GM21717 (cell line): Measurements from ENCODE around the gene MAP2.
"Not testable (repeated sequence)": the region's sequence is repeated elsewhere in the genome, so short reads cannot be mapped to it uniquely, and the experiment has no call there.

Source experiments
- ATAC-seq: cut with Tn5 transposase; IDR thresholded peaks from one replicate; pipeline ENCODE4 v1.9.1; 2021; ENCODE audit warnings: mild to moderate bottlenecking, moderate library complexity; ENCODE audit not compliant: unreplicated experiment

MAP2 gene

DNA sequence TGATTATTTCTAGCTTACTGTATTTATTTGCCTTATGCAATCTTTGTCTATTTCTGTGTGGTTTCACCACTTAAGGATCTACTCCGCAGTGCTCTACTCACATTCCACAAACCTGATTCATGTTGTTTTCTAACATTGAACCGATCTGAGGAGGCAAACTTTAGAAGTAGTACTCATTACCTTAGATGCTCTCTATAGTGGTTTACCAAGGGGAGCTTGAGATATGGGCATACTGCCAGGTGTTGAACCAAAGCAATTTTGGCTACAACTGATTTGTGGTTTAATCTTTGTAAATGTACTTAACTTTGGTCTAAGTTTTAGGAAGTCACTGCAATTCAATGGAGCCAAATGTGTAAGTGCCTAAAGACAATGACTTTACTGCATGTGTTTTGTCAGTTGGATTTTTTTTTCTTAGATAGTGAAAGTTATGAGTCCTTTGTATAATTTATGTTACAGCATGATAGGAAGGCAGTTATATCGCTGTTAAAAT, 50.1 kb downstream of the MAP2 start:
- no peak for ATAC-seq

DNA sequence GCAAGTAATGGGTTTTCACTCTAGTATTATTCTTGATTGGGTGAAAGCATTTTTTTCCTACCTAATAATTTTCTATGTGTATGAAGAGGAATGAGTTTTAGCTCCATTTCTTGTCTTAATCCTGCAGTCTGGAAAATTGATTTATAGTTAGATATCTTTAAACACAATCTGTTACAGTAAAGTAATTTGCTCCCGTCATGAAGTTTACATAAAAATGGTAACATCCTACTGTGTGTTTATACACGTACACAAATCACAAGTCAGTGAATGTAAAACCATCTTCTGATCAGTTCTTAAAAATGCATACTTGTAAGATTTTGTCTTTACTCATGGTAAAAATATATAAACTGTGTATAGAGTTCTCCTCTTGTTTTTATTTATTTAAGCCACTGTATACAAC, 51.1 kb downstream of the MAP2 start:
- no peak for ATAC-seq

DNA sequence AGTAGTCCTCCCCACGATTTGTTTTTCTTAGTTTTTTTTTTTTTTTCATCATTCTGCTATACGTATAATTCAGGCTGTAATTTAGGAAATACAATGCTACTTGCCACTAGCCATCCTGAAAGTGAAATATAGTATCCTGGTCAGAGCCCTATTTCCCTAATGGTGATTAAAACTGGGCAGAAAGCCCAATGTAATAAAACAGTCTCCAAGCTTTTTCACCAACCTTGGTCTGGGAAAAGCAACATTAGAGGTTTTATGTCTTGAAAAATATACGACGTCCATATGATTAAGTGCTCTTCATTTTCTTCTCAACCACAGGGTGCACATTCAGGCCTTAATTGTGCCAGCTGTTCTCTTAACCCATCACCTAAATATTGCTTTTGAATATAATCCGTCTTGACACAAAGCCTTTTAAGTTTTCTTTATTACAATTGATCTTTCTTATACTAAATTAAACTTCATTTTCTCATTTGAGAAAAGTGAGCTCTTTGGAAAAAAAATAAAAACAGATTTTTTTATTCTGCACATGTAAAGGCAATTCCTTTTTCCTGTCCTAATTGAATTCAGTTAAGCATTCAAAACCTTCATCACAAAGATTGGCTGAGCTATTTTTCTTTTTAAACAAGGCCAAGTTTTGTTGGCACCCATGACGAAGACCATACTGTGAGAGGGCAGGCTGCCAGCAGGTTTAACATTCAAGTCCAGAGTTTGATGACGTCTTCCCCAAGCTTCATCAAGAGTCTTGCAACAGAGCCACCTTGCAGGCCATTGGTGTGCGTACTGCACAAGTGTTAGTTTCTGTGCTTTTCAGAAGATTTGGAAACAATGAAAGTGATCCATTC, 52.7 kb downstream of the MAP2 start:
- ATAC-seq = no peak

DNA sequence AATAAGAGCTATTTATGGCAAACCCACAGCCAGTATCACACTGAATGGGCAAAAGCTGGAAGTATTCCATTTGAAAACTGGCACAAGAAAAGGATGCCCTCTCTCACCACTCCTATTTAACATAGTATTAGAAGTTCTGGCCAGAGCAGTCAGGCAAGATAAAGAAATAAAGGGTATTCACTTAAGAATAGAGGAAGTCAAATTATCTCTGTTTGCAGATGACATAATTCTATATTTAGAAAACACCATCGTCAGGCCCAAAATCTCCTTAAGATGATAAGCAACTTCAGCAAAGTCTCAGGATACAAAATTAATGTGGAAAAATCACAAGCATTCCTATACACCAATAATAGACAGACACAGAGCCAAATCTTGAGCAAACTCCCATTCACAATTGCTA, 68.4 kb downstream of the MAP2 start:
- not testable (repeated sequence) for ATAC-seq

DNA sequence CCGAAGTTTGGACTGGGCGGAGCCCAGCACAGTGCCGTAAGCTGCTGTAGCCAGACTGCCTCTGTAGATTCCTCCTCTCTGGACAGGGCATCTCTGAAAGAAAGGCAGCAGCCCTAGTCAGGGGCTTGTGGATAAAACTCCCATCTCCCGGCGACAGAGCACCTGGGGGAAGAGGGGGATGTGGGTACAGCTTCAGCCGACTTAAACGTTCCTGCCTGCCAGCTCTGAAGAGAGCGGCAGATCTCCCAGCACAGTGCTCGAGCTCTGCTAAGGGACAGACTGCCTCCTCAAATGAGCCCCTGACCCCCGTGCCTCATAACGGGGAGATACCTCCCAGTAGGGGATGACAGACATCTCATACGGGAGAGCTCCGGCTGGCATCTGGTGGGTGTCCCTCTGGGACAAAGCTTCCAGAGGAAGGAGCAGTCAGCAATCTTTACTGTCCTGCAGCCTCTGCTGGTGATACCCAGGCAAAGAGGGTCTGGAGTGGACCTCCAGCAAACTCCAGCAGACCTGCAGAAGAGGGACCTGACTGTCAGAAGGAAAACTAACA, 71.3 kb downstream of the MAP2 start:
- ATAC-seq = not testable (repeated sequence)

DNA sequence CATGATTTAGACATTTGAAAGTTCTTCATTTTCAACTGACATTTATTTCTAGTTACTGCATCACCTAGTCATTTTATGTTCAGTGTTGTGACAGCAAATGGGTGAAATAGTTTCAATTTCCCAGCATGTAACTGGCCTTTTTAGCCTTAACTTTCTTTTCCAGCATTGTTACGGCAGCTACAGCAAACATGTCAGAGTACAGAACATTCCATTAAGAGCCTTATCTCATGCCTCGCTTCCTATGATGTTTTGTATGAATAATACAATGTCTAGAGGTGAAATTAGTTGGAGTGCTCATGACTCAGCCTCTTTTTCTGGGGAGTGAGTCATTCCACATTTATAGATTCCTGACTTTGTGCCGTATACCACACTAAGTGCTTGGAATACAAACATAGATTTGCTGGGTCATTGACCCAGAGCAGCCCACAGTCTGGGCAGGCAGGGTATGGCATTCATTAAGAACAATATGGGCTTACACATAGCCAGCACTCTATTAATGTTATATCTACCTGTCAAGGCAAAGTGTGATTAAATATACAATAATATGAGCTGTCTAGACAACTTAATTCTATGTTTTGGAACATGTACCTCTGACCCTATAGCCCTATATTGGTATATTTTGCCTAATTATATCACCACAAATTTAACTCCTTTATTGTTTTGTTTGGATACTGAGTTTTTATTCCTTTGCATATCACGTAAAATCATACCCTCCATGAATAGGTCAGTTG, 72.2 kb downstream of the MAP2 start:
- no peak for ATAC-seq

DNA sequence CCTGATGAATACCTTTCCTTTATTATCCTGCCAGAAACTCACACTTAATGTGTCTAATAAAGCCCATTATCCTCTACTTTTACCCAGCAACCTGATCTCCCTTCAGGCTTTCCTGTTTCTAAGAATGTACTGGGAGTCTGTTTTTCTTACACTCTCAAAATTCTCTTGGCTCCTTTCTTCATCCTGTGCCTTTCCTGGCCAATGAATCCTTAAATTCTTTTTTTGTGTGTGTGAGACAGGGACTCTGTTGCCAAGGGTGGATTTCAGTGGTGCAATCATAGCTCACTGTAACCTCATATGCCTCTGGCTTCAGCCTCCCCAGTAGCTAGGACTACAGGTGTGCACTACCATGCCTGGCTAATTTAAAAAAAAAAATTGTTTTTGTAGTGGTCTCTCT, 72.7 kb downstream of the MAP2 start:
- ATAC-seq = no peak

DNA sequence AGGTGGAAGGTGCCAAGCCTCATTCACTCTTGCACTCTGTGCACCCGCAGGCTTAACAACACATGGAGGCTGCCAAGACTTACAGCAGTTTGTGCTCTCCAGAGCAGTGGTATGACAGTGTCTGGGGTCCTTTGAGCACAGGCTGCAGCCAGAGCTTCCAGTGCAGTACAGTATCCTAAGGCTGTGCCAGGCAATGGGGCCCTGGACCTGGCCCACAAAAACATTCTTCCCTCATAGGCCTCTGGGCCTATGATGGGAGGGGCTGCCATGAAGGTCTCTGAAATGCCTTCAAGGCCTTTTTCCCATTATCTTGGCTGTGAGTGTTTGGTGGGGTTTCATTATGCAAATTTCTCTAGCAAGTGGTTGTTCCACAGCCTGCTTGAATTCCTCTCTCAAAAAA, 74.8 kb downstream of the MAP2 start:
- no peak for ATAC-seq

DNA sequence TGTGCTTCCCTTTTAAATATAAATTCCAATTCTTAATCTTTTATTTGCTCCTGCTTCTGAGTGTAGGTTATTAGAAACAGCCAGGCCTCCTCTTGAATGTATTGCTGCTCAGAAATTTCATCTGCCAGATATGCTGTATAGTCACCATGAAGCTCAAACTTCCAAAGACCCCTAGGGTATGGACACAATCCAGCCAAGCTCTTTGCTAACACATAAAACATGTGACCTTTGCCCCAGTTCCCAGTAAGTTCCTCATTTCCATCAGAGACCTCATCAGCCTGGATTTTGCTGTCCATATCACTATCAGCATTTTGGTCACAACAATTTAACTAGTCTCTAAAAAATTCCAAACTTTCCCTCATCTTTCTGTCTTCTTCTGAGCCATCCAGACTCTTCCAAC, 75.2 kb downstream of the MAP2 start:
- no peak for ATAC-seq

DNA sequence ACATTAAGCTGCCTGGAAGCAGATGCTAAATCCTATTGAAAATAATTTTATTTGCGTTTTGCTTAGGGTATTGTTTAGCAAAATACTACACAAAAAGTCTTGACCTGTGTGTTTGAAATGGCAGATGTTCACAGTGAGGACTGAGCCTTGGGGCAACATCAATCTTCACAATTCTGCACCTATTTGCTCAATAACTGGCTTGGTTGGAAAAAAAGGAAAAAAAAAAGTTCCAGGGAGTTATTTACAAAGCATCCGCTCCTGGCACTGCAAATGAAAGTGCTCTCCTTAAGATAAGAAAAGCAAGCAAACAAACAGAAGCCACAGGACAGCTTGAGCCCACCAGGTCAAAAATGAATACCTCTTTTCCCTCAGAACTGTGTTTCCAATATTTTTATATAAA, 77.7 kb downstream of the MAP2 start:
- no peak for ATAC-seq

DNA sequence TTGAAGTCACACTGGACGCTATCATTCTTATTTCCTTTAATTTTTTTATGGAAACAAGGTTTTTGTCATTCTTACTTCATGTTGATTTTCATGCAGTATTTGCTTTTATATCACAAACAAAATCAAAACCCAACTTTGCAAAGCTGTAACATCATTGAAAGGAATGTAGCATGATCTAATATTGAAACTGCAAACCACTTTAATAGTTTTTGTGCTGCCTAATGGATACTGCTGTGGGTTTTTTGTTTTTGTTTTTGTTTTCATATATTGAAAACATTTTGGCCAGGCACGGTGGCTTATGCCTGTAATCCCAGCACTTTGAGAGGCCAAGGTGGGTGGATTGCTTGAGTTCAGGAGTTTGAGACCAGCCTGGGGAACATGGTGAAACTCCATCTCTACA, 81.6 kb downstream of the MAP2 start:
- peak; percentile 62 for ATAC-seq

DNA sequence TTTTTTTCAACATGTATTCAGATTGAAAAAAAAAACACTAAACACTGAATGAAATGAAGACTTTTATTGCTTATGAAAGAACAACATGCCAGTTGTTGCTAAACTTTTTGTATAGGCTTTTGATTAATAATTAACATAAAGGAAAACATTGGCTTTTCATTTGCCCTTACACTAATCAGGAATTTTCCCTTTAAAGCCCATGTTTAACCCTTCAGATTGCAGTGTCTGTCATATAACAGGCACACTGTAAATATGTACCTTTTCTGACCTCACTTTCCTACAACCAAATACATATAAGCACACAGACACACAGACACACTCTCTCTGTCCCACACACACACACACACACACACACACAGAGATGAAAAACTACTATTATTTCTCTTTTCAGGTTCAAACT, 84.4 kb downstream of the MAP2 start:
- ATAC-seq = no peak

DNA sequence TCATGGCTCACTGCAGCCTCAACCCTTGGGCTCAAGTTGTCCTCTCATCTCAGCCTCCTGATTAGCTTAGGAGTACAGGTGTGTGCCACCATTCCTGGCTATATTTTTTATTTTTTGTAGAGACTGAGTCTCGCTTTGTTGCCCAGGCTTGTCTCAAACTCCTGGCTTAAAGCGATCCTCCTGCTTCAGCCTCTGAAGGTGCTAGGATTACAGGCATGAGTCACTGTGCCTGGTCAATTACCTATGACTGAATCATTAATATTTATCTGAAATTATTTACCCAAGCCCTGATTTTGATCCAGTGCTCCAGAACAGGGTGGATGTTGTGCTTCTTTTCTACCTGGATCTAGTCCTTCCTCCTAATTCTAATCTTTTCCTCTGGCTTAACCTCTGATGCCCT, 87.8 kb downstream of the MAP2 start:
- no peak for ATAC-seq

DNA sequence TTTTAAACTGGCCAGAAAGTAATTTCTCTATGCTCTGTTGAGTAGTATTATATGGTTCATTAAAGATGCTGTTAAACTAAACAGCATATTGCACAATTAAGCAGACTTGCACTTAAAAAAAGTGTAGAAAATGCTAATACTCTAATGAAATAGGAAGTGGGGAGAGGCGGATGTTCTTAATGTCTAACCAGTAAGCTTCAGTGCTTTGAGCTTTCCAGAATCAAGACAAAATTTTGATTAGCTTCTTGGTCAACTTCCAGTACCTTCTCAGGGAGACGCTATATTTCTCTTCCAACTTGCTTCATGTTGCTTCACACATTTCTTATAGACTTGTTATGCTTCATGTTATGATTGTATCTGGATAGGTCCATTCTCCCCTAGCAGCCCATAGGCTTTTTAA, 89.1 kb downstream of the MAP2 start:
- ATAC-seq = no peak

DNA sequence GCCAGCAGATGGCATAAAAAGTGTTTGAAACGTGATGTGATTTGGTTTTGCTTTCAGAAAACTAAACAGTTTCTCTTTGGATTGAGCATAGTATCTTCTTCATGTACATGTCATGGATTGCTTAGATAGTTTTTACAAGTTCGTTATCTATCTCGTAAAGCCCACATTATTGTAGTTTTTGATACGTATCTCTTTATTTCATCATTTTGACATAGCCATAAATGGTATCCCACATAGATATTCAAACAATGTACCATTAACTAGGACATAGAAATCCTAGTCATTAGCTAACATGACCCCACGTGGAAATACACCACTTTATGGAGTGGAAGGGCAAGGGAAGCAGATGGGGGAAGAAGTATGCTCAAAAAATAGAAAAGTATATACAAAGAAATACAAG, 93.6 kb downstream of the MAP2 start:
- ATAC-seq = no peak

DNA sequence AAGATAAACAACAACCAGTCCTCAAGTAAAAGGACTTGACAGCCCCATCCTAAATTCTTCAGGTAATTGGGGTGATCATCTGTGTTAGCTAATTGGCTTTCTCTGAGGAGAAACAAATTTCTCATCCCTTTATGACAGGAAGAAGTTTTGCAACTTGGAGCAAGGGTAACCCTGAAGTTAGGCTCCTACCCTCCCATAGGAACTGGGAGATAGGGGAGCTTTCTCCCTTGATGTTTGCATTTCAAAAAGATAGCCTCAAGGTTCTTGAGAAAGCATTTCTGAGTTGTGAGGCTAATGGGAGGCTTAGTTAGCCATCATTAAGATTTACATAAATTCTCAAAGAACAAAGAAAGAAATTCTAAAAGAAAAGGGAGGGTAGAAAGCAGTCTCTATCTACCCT, 95.4 kb downstream of the MAP2 start:
- ATAC-seq = no peak

DNA sequence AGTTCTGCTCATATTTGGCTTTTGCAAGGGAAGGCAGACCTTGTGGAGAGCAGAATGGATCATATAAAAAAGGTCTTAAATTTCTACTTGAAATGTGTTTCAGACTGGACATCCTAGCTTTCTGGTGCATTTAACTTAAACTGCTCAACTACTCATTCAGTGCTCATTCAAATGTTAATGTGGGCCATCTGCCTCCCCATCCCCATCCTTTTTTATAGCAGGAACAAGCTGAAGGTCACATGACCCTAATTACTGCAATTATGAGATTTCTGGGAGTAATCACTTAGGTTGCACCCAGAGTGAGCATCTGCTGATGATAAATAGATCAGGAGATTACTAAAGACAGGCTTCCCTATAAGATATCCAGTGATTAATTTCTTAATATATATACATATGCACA, 96.1 kb downstream of the MAP2 start:
- no peak for ATAC-seq

DNA sequence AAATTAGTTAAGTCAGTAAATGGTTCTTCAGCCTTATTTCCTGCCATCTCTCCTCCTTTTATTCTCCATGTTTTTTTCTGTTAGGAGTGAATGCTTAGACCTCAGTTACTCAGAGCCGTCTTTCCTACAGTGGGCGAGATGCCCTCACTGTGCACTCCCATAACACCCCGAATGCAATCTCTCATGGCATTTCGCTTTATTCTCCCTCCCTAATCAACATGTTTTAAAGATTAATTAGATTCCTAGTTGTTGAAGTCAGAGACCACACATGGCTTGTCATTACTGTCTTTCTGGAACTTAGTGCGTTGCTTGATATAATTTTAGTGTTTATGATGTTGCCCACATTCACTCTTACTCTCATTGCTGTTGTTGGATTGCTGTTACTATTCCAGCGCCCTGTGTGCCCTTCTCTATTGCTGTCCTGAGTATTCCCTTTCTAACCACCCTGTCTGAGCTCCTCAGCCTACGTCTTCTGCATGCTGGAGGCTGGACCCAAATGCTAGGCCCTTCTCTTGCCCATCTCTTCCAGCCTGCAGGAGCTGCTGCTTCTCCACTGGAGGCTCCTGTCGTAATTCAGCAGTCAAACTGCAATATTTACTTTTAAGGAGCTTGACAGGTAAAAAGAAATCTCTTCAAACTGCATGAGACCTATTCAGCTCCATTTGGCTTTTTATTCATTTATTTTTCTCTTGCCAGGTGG, 99.3 kb downstream of the MAP2 start:
- no peak for ATAC-seq

DNA sequence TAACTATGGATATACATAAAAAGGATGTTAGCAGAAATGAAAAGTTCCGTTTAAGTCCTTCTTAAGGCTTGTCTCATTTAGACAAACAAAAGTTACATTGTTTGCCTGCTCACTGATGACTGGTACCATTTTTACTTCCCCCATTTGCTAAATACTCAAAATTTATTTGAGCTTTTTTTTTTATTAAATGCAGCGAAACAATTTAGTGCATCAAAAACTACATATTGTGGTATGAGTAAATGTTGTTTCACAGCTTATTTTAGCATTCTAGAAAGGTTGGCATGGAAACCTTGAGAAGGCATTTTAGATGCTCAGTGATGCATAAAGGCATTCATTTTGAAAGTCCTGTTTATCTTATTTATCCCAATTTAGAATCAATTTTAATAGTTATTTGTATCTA, 100.0 kb downstream of the MAP2 start:
- ATAC-seq = no peak

DNA sequence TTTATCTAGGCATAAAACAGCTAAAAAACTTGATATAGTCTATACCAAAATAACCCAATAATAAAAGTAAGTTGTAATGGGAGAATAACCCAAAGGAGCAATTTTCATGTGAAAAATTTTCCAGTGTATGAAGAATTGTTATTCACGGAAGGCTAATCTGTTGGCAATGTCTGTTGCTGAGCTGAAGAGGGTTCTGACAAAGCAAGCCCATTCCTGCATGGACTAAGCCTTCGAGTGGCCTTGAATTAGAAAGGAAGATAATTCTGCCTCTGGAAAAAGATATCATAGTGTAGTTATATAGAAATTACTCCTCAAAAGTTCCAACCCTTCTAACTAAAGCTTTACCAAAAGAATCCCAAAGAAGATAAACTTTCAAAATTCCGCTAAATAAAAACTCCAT, 101.5 kb downstream of the MAP2 start:
- ATAC-seq = no peak

DNA sequence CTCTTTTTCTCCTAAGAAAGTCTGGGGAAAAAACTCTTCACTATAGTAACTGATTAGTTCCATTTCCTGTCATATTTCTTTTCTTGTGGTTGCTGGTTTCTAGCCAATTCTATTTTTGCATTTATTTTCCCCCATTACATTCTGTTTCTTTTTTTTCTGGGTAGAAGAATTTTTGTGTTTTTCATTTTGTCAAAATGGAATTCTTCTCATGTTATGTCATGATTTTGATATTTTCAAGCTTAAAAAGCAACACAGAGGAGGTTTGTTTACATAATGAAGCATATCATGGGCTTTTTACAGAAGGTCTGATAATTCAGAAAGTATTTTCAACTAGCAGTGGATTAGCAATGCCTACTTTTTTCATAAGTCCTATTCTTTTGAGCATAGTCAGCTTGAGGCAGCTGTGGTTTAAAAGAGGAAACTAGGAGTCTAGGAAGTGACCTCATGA, 102.0 kb downstream of the MAP2 start:
- ATAC-seq = no peak
